Ascending aorta (tissue), 2 donors: ENCODE data around the gene GNA12. TPM values are rescaled to one million over a fixed set of nuclear protein-coding genes. Genes with fewer than 3 reads are reported as not detected.

Experiments used
- DNase-seq, 2 donors: peaks; one replicate each; pipeline ENCODE4 v3.0.0-alpha.2; 2019; ENCODE audit warnings: low spot score in 2 of 2
- H3K27ac ChIP-seq, 2 donors: fragments of 200-600 bp; sonication (generic); one replicate each; pipeline ENCODE4 v1.5.1; 2016 to 2017; ENCODE audit warnings: mild to moderate bottlenecking in 1 of 2
- H3K27me3 ChIP-seq: fragments of 200-600 bp; sonication (generic); one replicate; pipeline ENCODE4 v1.5.1; 2017
- H3K36me3 ChIP-seq, 2 donors: fragments of 200-600 bp; sonication (generic); one replicate each; pipeline ENCODE4 v1.5.1; 2016
- H3K4me1 ChIP-seq, 2 donors: fragments of 200-600 bp; sonication (generic); one replicate each; pipeline ENCODE4 v1.5.1; 2016 to 2017; ENCODE audit warnings: mild to moderate bottlenecking in 1 of 2
- H3K4me3 ChIP-seq, 2 donors: fragments of 200-600 bp; sonication (generic); one replicate each; pipeline ENCODE4 v1.5.1; 2016 to 2017; ENCODE audit warnings: mild to moderate bottlenecking in 1 of 2
- H3K9me3 ChIP-seq, 2 donors: fragments of 200-600 bp; sonication (generic); one replicate each; pipeline ENCODE4 v1.5.1; 2016
- intact Hi-C: fragments of 100-400 bp; cut with DNase I; formaldehyde crosslinking; loops from one replicate; pipeline ENCODE4 v1.15.1; 2023
- total RNA-seq: library from RNA; depleted of rRNA; stranded (reverse); fragments of >200 nt; gene quantifications from one replicate; pipeline ENCODE4 v1.1.0, GENCODE V29; 2016
- TF ChIP-seq, protein P1 (sequence below), 3 experiments: fragments of 200-600 bp in 2 of 3; fragments of 450-650 bp in 1 of 3; sonication (generic) in 2 of 3; IDR thresholded peaks; one replicate each; pipeline ENCODE4 v1.5.1; 2016 to 2019; ENCODE audit warnings: antibody characterized with exemption in 3 of 3, mild to moderate bottlenecking in 1 of 3, moderate library complexity in 1 of 3

GNA12 gene
- total RNA-seq, 1 donor from 2014 or later = 61.0 TPM

DNA sequence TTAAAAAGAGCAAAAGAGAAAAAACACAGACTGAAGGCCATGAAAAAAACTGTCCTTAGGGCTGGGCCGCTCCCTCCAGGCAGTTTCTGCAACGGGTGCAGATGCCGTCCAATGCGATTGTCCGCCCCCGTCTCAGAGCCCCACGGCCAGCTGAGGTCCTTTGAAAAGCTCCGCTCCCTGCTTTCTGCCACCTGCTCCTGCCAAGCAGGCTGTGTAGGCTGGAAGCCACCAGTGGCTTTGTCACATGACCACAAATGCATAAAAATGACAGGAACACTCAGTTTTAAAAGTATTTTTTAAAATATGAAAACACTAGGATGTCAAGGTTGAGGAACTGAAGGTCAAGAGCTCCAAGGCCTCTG is 84.4 kb downstream of the GNA12 start:
- Histone ChIP-seq H3K9me3 (no peaks in the 10 kb centered on the region), H3K4me3 (peak overlapping the region; percentile 6 to 36), H3K27me3 (no peaks in the 10 kb centered on the region), H3K4me1 (peaks cover 29 to 40% of the 10 kb centered on the region in 2 donors), H3K36me3 (no peaks in the 10 kb centered on the region), H3K27ac (peak overlapping the region; percentile 78 to 79)
- intact Hi-C loops = loop anchor here (2.0 to 5.0 kb wide), 4 partner anchors 35 to 127 kb away; partner anchors contain the start of gene TTYH3
- DNase-seq = no peak
- TF ChIP-seq, protein P1, sequence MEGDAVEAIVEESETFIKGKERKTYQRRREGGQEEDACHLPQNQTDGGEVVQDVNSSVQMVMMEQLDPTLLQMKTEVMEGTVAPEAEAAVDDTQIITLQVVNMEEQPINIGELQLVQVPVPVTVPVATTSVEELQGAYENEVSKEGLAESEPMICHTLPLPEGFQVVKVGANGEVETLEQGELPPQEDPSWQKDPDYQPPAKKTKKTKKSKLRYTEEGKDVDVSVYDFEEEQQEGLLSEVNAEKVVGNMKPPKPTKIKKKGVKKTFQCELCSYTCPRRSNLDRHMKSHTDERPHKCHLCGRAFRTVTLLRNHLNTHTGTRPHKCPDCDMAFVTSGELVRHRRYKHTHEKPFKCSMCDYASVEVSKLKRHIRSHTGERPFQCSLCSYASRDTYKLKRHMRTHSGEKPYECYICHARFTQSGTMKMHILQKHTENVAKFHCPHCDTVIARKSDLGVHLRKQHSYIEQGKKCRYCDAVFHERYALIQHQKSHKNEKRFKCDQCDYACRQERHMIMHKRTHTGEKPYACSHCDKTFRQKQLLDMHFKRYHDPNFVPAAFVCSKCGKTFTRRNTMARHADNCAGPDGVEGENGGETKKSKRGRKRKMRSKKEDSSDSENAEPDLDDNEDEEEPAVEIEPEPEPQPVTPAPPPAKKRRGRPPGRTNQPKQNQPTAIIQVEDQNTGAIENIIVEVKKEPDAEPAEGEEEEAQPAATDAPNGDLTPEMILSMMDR (IDR thresholded peaks at IDR 0.05) = no peak

DNA sequence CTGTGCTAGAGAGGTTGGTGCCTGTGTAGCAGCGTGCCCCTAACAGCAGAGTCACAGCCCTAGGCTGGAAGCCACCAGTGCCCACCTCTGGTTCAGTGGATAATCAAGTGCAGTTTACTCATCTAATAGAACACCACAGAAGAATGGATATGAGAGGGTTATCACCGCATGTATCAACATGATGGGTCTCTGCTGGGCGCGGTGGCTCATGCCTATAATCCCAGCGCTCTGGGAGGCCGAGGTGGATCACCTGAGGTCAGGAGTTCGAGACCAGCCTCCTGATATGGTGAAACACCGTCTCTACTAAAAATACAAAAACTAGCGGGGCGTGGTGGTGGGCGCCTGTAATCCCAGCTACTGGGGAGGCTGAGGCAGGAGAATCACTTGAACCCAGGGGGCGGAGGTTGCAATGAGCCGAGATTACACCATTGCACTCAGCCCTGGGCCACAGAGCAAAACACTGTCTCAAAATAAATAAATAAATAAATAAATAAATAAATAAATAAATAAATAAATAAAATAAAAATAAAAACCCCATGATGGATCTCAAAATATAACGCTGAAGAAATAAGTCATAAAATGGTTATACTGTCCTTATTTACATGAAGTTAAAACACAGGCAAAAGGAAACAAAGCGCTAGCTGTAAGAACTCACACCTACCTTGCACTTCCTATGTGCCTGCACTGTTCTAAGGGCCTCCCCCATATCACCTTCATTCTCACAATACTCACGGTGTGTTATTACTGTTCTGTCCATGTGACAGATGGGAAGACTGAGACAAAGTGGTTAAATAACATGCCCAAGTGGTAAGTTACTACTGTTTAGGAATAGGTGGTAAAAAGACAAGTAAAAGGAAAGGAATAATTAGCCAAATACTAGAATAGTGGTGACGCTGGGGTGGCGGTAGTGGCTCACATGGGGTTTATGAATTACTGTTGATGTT is 85.2 kb downstream of the GNA12 start:
- Histone ChIP-seq H3K4me3 (peak overlapping the region in 1 of 2 donors; percentile 3), H3K27me3 (no peaks in the 10 kb centered on the region), H3K4me1 (peaks cover 29 to 40% of the 10 kb centered on the region in 2 donors), H3K27ac (peak overlapping the region; percentile 79 to 80), H3K9me3 (no peaks in the 10 kb centered on the region), H3K36me3 (no peaks in the 10 kb centered on the region)
- no peak for DNase-seq
- TF ChIP-seq, protein P1 (IDR thresholded peaks at IDR 0.05) = no peak
- intact Hi-C loops = loop anchor here (5.0 kb wide), 3 partner anchors 53 to 127 kb away; partner anchors contain the start of gene TTYH3

DNA sequence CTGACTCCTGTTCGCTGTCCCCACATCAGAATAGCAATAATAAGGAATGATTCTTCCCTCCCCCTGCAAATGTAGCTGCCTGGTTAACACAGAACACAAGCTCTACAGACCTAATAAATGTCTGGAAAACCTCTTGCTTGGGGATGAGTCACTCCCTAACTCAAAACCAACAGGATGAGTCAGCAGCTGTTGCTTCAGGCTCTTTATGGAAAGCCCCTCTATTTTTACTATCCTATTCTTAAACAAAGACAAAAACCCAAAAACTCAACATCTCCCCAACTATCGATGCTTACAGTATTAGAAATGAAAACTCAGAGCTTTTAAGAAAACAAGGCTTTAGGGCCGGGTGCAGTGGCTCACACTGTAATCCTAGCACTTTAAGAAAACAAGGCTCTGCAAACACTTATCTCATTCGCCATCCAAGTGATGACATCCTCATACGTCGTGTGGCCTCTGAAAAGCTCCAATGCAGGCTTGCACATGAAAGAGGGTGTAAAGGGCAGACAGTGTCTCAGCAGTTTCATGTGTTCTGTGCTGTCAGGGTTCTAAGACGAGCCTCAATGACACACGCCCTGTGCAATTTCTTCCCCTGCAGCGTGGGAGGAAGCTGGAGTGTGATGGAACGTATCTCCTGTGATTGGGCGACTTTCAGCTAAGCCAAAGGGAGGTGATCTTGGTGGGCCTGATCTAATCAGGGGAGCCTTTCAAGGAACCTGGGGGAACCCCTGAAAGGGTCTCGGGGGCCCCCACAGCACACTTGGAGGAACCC is 86.0 kb downstream of the GNA12 start:
- Histone ChIP-seq H3K9me3 (no peaks in the 10 kb centered on the region), H3K4me3 (peak overlapping the region in 1 of 2 donors; percentile 31), H3K4me1 (peaks cover 29 to 40% of the 10 kb centered on the region in 2 donors), H3K27ac (peak overlapping the region; percentile 79 to 80), H3K27me3 (no peaks in the 10 kb centered on the region), H3K36me3 (no peaks in the 10 kb centered on the region)
- intact Hi-C loops = loop anchor here (1.0 to 5.0 kb wide), 4 partner anchors 54 to 126 kb away; partner anchors contain the start of genes GNA12 and TTYH3
- DNase-seq = peak in 1 of 2 donors; percentile 83
- TF ChIP-seq, protein P1 (IDR thresholded peaks at IDR 0.05) = no peak

DNA sequence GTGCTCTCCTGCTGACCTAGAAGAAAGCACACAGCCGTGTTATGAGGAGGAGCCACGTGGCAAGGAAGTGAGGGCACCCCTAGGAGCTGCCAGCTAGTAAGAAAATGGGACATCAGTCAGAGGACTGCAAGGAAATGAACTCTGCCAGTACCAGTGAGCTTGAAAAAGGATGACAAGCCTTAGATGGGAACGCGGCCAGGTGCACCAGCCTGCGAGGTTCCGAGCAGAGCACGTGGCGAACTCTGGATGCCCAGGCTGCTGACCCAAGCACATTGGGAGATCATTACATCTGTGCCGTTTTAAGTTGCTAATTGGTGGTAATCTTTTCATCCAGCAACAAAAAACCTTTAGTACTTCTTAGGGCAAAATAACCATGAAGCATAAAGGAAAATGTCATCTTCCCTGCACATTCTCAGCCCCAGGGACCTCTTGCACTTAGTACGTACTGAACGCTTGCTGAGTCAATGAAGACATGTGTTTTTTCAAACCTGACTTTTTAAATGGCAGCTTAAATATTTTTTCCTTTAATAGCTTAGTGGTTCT is 86.7 kb downstream of the GNA12 start:
- intact Hi-C loops = loop anchor here (1.0 to 5.0 kb wide), 4 partner anchors 55 to 125 kb away; partner anchors contain the start of genes GNA12 and TTYH3
- peaks cover 29 to 40% of the 10 kb centered on the region in 2 donors for H3K4me1 ChIP-seq

More for the DNA sequence above, 86.7 kb downstream of the GNA12 start:
- TF ChIP-seq, protein P1 (IDR thresholded peaks at IDR 0.05) = no peak
- peak overlapping the region; percentile 79 to 80 for H3K27ac ChIP-seq
- peak; percentile 55 to 87 for DNase-seq
- no peaks in the 10 kb centered on the region for H3K36me3 ChIP-seq
- H3K9me3 ChIP-seq = no peaks in the 10 kb centered on the region
- H3K27me3 ChIP-seq = no peaks in the 10 kb centered on the region
- H3K4me3 ChIP-seq = peak overlapping the region in 1 of 2 donors; percentile 31
